NT2/D1 (cell line): ENCODE results near the gene JUNB.

ENCODE experiments used
- YY1 ChIP-seq: IDR thresholded peaks from 2 replicates; pipeline ENCODE4 v1.6.1; 2011; ENCODE audit not compliant: insufficient read length, insufficient read depth
- ZNF274 ChIP-seq: IDR thresholded peaks from 2 replicates; pipeline ENCODE4 v1.6.1; 2011; ENCODE audit warnings: mild to moderate bottlenecking, low read depth, low read length

- TF ChIP-seq YY1 = no peak
- TF ChIP-seq ZNF274 = no peak
Measured at GRCh38 chr19:12783291-12783848, 7.9 kb upstream of the JUNB start.
